ENCODE data around the gene NKX6-2.

- no peak for TF ChIP-seq CTCF (IDR thresholded peaks at IDR 0.05; ENCODE audit: insufficient read depth, low read depth, low read length)
- TF ChIP-seq EZH2 (IDR thresholded peaks at IDR 0.05; ENCODE audit: insufficient read depth, low read length), result no peak
These were observed 1.7 kb upstream of the NKX6-2 start for GRCh38 chr10:132787495-132788179.
